Subcutaneous adipose tissue (tissue), 4 donors: ENCODE results near the gene TTYH3. TPM values are rescaled to one million over a fixed set of nuclear protein-coding genes. Genes with fewer than 3 reads are reported as not detected.

Source experiments
- CTCF ChIP-seq: fragments of 450-650 bp; IDR thresholded peaks from one replicate; pipeline ENCODE4 v1.5.1; 2016; ENCODE audit warnings: low read depth, mild to moderate bottlenecking, control low read depth, antibody characterized with exemption, moderate library complexity
- total RNA-seq, 4 donors: library from RNA; depleted of rRNA; stranded (reverse); fragments of >200 nt; gene quantifications; one replicate each; pipeline ENCODE4 v1.1.0, GENCODE V29; 2016

Gene TTYH3
- total RNA-seq, 4 donors from 2014 or later: 16.0 to 45.4 (median 21.5) TPM

- no peak for TF ChIP-seq CTCF
Measured at GRCh38 chr7:2597273-2597640, 34.5 kb upstream of the TTYH3 start.

- no peak for TF ChIP-seq CTCF
Measured at GRCh38 chr7:2598154-2598823, 33.5 kb upstream of the TTYH3 start.

GRCh38 chr7:2601065-2601464 is 30.7 kb upstream of the TTYH3 start:
- no peak for TF ChIP-seq CTCF

DNA sequence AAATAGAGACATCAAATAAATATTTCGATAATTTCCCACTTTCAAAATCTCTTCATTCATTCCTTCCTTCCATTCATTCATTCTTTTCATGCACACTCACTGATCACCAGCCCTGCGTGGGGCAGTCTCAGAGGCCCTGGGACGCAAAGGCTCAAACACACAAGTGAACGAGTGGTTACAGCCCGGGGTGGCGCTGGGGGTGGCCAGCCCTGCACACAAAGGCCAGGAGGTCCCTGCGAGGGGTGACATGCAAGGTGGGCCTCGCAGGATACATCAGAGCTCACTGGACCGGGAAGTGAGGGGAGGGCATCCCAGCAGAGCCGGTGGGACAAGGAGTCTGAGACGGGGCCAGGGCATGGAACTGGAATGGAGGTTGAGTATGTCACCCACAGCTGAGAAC is 29.9 kb upstream of the TTYH3 start:
- TF ChIP-seq CTCF: no peak

DNA sequence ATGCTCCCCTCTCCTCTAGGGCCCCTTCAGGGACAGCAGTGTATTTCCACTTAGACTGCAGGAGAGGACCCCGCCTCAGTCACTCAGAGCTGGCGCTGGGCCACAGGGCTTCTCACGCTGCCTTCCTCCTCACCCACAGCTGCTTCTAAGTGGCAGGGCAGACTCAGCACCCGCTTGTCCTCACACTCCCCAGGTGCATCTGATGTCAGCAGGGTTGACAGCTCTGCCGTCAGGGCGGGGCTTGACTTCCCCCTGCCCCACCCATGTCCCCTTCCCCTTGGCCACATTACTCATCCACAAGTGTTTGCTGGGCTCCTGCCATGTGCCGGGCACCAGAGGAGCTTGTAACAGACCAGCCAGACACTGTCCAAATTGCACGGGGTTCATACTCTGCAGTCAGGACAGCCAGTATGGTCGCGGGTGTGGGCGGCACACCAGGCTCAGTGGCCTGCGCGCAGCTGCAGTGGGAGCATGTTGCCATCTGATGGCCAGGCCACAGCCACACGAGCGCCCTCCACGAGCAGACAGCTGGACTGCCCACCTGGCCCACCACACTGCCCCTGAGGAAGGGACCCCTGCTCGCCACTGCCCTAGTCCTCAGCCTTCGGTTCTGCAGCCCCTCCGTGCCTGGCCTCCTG is 29.3 kb upstream of the TTYH3 start:
- no peak for TF ChIP-seq CTCF

DNA sequence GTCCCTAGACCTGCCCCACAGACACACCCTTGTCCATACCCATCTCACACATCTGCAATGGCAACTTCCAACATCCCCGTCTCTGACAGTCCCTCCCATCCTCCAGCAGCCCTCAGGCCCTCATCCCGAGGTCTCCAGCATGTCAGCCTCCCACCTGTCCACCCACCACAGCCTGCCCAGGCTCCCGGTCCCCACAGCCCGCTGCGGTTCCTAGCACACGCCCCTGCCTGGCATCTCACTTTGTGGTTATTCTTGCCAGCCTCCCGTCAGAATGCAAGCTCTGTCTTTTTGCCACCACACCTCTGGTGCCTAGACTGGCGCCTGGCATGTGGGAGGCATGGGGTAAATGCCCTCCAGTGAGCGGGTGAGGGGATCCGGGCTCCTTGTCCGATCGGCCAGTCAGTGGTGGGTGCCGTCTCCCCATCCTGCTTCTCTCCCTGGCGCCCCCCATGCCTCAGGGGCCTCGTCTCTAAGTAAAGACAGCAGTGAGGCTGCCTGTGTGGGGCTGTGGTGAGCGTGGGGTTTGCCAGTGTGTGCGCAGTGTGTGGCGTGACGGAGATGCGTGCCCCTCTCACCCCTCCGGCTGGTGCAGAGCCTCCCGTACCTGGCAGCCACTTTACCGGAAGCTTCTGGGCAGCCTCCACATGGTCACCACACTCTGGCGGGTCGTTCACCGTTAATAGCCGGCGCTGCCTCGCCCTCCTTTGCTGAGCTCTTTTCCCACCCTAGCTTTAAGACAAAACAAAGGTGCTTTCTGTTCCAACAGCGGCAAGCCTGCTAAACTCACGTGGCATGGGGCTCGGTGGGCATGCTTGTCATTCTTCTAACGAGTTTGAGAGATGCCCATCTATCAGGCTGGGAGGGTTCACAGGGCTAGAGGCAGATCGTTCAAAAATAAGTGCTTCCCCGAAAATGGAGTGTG is 28.5 kb upstream of the TTYH3 start:
- no peak for TF ChIP-seq CTCF

DNA sequence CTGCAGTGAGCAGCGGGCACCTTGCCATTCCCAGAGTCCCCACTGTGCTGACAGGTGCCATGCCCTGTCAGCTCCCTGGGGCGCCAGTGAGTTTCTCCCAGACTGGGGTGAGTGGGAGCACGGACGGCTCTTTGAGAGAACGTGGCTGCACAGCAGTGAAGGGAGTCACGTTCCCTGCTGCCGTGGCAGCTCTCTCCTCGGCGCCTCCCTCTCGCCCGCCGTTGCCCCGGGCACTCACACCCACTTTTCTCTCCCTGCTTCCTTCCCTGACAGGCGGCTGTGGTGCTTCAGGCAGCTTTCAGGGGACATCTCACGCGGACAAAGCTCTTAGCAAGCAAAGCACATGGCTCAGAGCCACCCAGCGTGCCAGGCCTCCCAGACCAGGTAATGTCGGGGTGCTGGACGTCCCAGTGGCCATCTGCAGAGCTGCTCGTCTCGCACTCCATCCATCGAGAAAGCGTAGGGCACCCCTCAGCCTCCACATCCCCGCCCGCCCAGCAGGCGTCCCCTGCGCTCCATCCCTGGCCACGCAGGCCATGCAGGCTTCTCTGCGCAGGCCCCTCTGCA is 27.1 kb upstream of the TTYH3 start:
- no peak for TF ChIP-seq CTCF
